Vagina (tissue), 2 donors: Measurements from ENCODE around the gene ZNF780A. TPM values are rescaled to one million over a fixed set of nuclear protein-coding genes. Genes with fewer than 3 reads are reported as not detected.
A peak's percentile ranks its signal among the peaks of the same experiment; 100 is the strongest.

Experiments
- DNase-seq, 2 donors: peaks; one replicate each; pipeline ENCODE4 v3.0.0-alpha.2; 2017; ENCODE audit errors: extremely low spot score in 2 of 2
- H3K27ac ChIP-seq: fragments of 200-600 bp; sonication (generic); one replicate; pipeline ENCODE4 v1.5.1; 2019
- H3K27me3 ChIP-seq: fragments of 200-600 bp; sonication (generic); one replicate; pipeline ENCODE4 v1.5.1; 2019
- H3K36me3 ChIP-seq, 2 donors: fragments of 200-600 bp; sonication (generic); one replicate each; pipeline ENCODE4 v1.5.1; 2017 to 2019
- H3K4me1 ChIP-seq: fragments of 200-600 bp; sonication (generic); one replicate; pipeline ENCODE4 v1.5.1; 2019
- H3K4me3 ChIP-seq, 2 donors: fragments of 200-600 bp; sonication (generic); 1 replicate in 1 of 2; 2 replicates in 1 of 2; pipeline ENCODE4 v1.5.1; 2016 to 2019
- H3K9me3 ChIP-seq: fragments of 200-600 bp; sonication (generic); one replicate; pipeline ENCODE4 v1.5.1; 2019
- CTCF ChIP-seq, 3 experiments: fragments of 450-650 bp in 2 of 3; fragments of 200-600 bp in 1 of 3; sonication (generic) in 1 of 3; IDR thresholded peaks; one replicate each; pipeline ENCODE4 v1.5.1; 2017 to 2019; ENCODE audit warnings: antibody characterized with exemption in 3 of 3, mild to moderate bottlenecking in 2 of 3, moderate library complexity in 2 of 3
- POLR2A ChIP-seq, 2 donors: fragments of 450-650 bp; IDR thresholded peaks; one replicate each; pipeline ENCODE4 v1.6.1; 2017; ENCODE audit warnings: antibody characterized with exemption in 2 of 2, mild to moderate bottlenecking in 2 of 2, moderate library complexity in 2 of 2
- POLR2AphosphoS5 ChIP-seq, 2 donors: sonication (generic); formaldehyde crosslinking; IDR thresholded peaks; one replicate each; pipeline ENCODE4 v1.9.0; 2017; ENCODE audit warnings: antibody characterized with exemption in 2 of 2, mild to moderate bottlenecking in 2 of 2, low read depth in 1 of 2; ENCODE audit not compliant: insufficient read depth in 1 of 2
- intact Hi-C: fragments of 100-400 bp; cut with DNase I; formaldehyde crosslinking; loops from one replicate; pipeline ENCODE4 v1.15.1; 2023
- total RNA-seq: library from RNA; depleted of rRNA; stranded (reverse); fragments of >200 nt; gene quantifications from one replicate; pipeline ENCODE4 v1.2.3, GENCODE V29; 2016

Gene ZNF780A
- total RNA-seq, 1 donor from 2014 or later: 18.7 TPM

GRCh38 chr19:40059624-40060023 lies 31.1 kb downstream of the ZNF780A start:
- Histone ChIP-seq H3K4me1 (peaks cover 21% of the 10 kb centered on the region), H3K4me3 (no peak overlapping the region), H3K36me3 (no peaks in the 10 kb centered on the region), H3K9me3 (no peaks in the 10 kb centered on the region), H3K27ac (no peak overlapping the region), H3K27me3 (no peaks in the 10 kb centered on the region)
- intact Hi-C loops: no loop called here
- DNase-seq: no peak
- TF ChIP-seq POLR2A (IDR thresholded peaks at IDR 0.05) (no peak), POLR2AphosphoS5 (IDR thresholded peaks at IDR 0.05; ENCODE audit: insufficient read depth in 1 of 2, low read depth in 1 of 2) (no peak), CTCF (IDR thresholded peaks at IDR 0.05) (no peak)

GRCh38 chr19:40057166-40057565 lies 33.6 kb downstream of the ZNF780A start:
- no peak for DNase-seq
- peaks cover 21% of the 10 kb centered on the region for H3K4me1 ChIP-seq
- no peak overlapping the region for H3K27ac ChIP-seq
- TF ChIP-seq CTCF (IDR thresholded peaks at IDR 0.05) (no peak), POLR2A (IDR thresholded peaks at IDR 0.05) (no peak), POLR2AphosphoS5 (IDR thresholded peaks at IDR 0.05; ENCODE audit: insufficient read depth in 1 of 2, low read depth in 1 of 2) (no peak)
- no peaks in the 10 kb centered on the region for H3K27me3 ChIP-seq
- no peaks in the 10 kb centered on the region for H3K9me3 ChIP-seq
- intact Hi-C loops: no loop called here
- no peak overlapping the region for H3K4me3 ChIP-seq
- H3K36me3 ChIP-seq: no peaks in the 10 kb centered on the region

- Histone ChIP-seq H3K27me3 (no peaks in the 10 kb centered on the region), H3K4me1 (peaks cover 21% of the 10 kb centered on the region), H3K9me3 (no peaks in the 10 kb centered on the region), H3K27ac (peak overlapping the region; percentile 67), H3K36me3 (no peaks in the 10 kb centered on the region), H3K4me3 (peak overlapping the region; percentile 73 to 80)
- DNase-seq: no peak
- TF ChIP-seq CTCF (IDR thresholded peaks at IDR 0.05) (no peak), POLR2A (IDR thresholded peaks at IDR 0.05) (no peak), POLR2AphosphoS5 (IDR thresholded peaks at IDR 0.05; ENCODE audit: insufficient read depth in 1 of 2, low read depth in 1 of 2) (no peak)
- intact Hi-C loops: no loop called here
These were observed 34.2 kb downstream of the ZNF780A start for GRCh38 chr19:40056505-40056904.

GRCh38 chr19:40055832-40056504 lies 34.8 kb downstream of the ZNF780A start, which contains the start of gene ZNF780B:
ZNF780B (minus strand) TSS chr19:40056231; CDS start chr19:40050332, 5,899 bp downstream.
- no peak for DNase-seq
- peak within 1 kb of the TSS; percentile 67 for H3K27ac ChIP-seq
- no peaks in the 10 kb centered on the region for H3K27me3 ChIP-seq
- no peaks in the 10 kb centered on the region for H3K9me3 ChIP-seq
- H3K4me1 ChIP-seq: peaks cover 21% of the 10 kb centered on the region
- TF ChIP-seq POLR2A (IDR thresholded peaks at IDR 0.05) (no peak), POLR2AphosphoS5 (IDR thresholded peaks at IDR 0.05; ENCODE audit: insufficient read depth in 1 of 2, low read depth in 1 of 2) (peak; percentile 24 to 39), CTCF (IDR thresholded peaks at IDR 0.05) (no peak)
- intact Hi-C loops: no loop called here
- H3K36me3 ChIP-seq: no peaks in the 10 kb centered on the region
- peak within 1 kb of the TSS; percentile 73 to 80 for H3K4me3 ChIP-seq

GRCh38 chr19:40055049-40055448 lies 35.7 kb downstream of the ZNF780A start:
- Histone ChIP-seq H3K27me3 (no peaks in the 10 kb centered on the region), H3K27ac (no peak overlapping the region), H3K9me3 (peaks cover 5% of the 10 kb centered on the region), H3K36me3 (peaks cover 0 to 6% of the 10 kb centered on the region in 2 donors), H3K4me3 (peak overlapping the region; percentile 73 to 80), H3K4me1 (peaks cover 21% of the 10 kb centered on the region)
- intact Hi-C loops: no loop called here
- DNase-seq: no peak
- TF ChIP-seq CTCF (IDR thresholded peaks at IDR 0.05): no peak
- no peak for TF ChIP-seq POLR2AphosphoS5 (IDR thresholded peaks at IDR 0.05; ENCODE audit: insufficient read depth in 1 of 2, low read depth in 1 of 2)
- no peak for TF ChIP-seq POLR2A (IDR thresholded peaks at IDR 0.05)
